Dermis blood vessel endothelial cell (primary cell): ENCODE results near the gene ZC3H4. TPM values are rescaled to one million over a fixed set of nuclear protein-coding genes. Genes with fewer than 3 reads are reported as not detected.

Source experiments
- DNase-seq: peaks from one replicate; pipeline ENCODE4 v3.0.0; 2010
- total RNA-seq: library from RNA; depleted of rRNA; stranded (reverse); fragments of >200 nt; gene quantifications from 2 replicates; pipeline ENCODE4 v1.2.3, GENCODE V29; 2014

Gene ZC3H4
- total RNA-seq, 1 donor from 2014 or later = 11.9 TPM

GRCh38 chr19:47045867-47046470, 67.6 kb downstream of the ZC3H4 start:
- no peak for DNase-seq

GRCh38 chr19:47044946-47045866, 68.4 kb downstream of the ZC3H4 start:
- no peak for DNase-seq

- DNase-seq = no peak
Measured at GRCh38 chr19:47040869-47041268, 72.7 kb downstream of the ZC3H4 start.

- no peak for DNase-seq
Measured at GRCh38 chr19:47039239-47039874, 74.2 kb downstream of the ZC3H4 start.

GRCh38 chr19:47037766-47038165, 75.8 kb downstream of the ZC3H4 start:
- no peak for DNase-seq

- no peak for DNase-seq
Measured at GRCh38 chr19:47036097-47036651, 77.4 kb downstream of the ZC3H4 start.

- DNase-seq = peak; percentile 87
Measured at GRCh38 chr19:47035127-47036096, 78.2 kb downstream of the ZC3H4 start.

GRCh38 chr19:47032171-47032811, 81.3 kb downstream of the ZC3H4 start:
- DNase-seq = peak; percentile 60

- no peak for DNase-seq
Measured at GRCh38 chr19:47028195-47028601, 85.4 kb downstream of the ZC3H4 start.

GRCh38 chr19:47027586-47028088, 85.9 kb downstream of the ZC3H4 start:
- no peak for DNase-seq

- no peak for DNase-seq
Measured at GRCh38 chr19:47026889-47027288, 86.7 kb downstream of the ZC3H4 start.

GRCh38 chr19:47026156-47026555, 87.4 kb downstream of the ZC3H4 start:
- no peak for DNase-seq

- DNase-seq = no peak
Measured at GRCh38 chr19:47024502-47024901, 89.1 kb downstream of the ZC3H4 start.

- no peak for DNase-seq
Measured at GRCh38 chr19:47023448-47023794, 90.2 kb downstream of the ZC3H4 start.

- no peak for DNase-seq
Measured at GRCh38 chr19:47022541-47023447, 90.8 kb downstream of the ZC3H4 start.

- no peak for DNase-seq
Measured at GRCh38 chr19:47022140-47022536, 91.4 kb downstream of the ZC3H4 start.

GRCh38 chr19:47021536-47022139, 91.9 kb downstream of the ZC3H4 start:
- peak; percentile 21 for DNase-seq

- no peak for DNase-seq
Measured at GRCh38 chr19:47020992-47021496, 92.5 kb downstream of the ZC3H4 start.

- no peak for DNase-seq
Measured at GRCh38 chr19:47020132-47020805, 93.3 kb downstream of the ZC3H4 start.
